OCI-M1 (cell line): ENCODE results near the gene UVRAG.

Experiments
- DNase-seq: peaks from one replicate; lab custom pipeline; 2025; lab: John Stamatoyannopoulos, UW

UVRAG gene

GRCh38 chr11:76172583-76172982 lies 357.6 kb downstream of the UVRAG start:
- no peak for DNase-seq

GRCh38 chr11:76173663-76174062 lies 358.7 kb downstream of the UVRAG start:
- no peak for DNase-seq

GRCh38 chr11:76174330-76174729 lies 359.3 kb downstream of the UVRAG start:
- DNase-seq = no peak

GRCh38 chr11:76175783-76176182 lies 360.8 kb downstream of the UVRAG start:
- DNase-seq = no peak

GRCh38 chr11:76176463-76176862 lies 361.5 kb downstream of the UVRAG start:
- no peak for DNase-seq

- no peak for DNase-seq
These were observed 362.3 kb downstream of the UVRAG start for GRCh38 chr11:76177250-76177686.

GRCh38 chr11:76179147-76179546 lies 364.1 kb downstream of the UVRAG start:
- no peak for DNase-seq

GRCh38 chr11:76181371-76181770 lies 366.4 kb downstream of the UVRAG start:
- no peak for DNase-seq

- DNase-seq = peak; percentile 94
These were observed 369.6 kb downstream of the UVRAG start for GRCh38 chr11:76184551-76184993.

GRCh38 chr11:76185511-76185910 lies 370.5 kb downstream of the UVRAG start:
- no peak for DNase-seq

GRCh38 chr11:76185931-76186401 lies 371.0 kb downstream of the UVRAG start:
- DNase-seq = no peak

GRCh38 chr11:76186776-76187279 lies 371.8 kb downstream of the UVRAG start:
- no peak for DNase-seq

- no peak for DNase-seq
These were observed 373.9 kb downstream of the UVRAG start for GRCh38 chr11:76188873-76189272.

- no peak for DNase-seq
These were observed 374.7 kb downstream of the UVRAG start for GRCh38 chr11:76189682-76190081.

- no peak for DNase-seq
These were observed 375.4 kb downstream of the UVRAG start for GRCh38 chr11:76190376-76190775.
